GM12891 (cell line): Measurements from ENCODE around the gene DAB1.

ENCODE experiments used
- POLR2A ChIP-seq: IDR thresholded peaks from 2 replicates; pipeline ENCODE4 v1.6.1; 2011; ENCODE audit warnings: low read depth, low read length, control low read depth
- POLR2AphosphoS5 ChIP-seq: IDR thresholded peaks from 2 replicates; pipeline ENCODE4 v1.6.1; 2011; ENCODE audit warnings: low read depth, low read length, control low read depth
- SPI1 ChIP-seq: IDR thresholded peaks from 2 replicates; pipeline ENCODE4 v1.6.1; 2011; ENCODE audit warnings: low read depth, low read length, control low read depth
- TAF1 ChIP-seq: IDR thresholded peaks from 2 replicates; pipeline ENCODE4 v1.6.1; 2011; ENCODE audit warnings: low read depth, low read length, control low read depth

DNA sequence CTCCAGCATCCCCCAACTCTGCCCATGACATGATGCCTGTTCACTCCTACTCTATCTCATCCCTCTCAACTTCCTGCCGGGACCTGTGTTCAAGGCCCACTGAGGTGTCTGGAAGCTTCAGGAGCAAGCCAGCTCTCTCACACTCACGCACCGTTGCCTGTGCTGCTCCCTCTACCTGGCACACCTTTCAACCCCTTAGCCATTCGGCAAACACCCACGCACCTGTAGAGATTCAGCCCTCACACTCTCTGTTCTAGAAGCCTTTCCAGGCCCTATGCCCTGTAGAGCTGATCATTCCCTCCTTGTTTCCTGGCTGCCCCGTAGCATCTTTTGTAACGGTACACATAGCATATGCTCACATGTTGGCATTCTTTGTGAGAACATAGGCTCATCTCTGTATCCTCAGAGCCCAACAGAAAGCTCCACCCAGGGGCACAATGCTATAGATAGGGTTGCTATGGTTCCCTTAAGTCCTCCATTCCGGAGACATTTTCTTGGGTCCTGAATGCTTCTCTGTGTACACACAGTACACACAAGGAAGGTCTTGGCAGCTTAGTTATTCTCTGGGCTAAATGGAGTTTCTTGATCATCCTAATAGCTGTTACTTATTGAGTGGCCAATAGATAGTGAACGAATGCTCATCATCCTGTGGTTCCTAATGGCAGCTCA, 459.4 kb downstream of the DAB1 start:
- TF ChIP-seq POLR2A (no peak), SPI1 (no peak), TAF1 (no peak), POLR2AphosphoS5 (no peak)
